AG09309 (cell line): Measurements from ENCODE around the gene EIF5A.

Source experiments
- DNase-seq: peaks from one replicate; pipeline ENCODE4 v3.0.0-alpha.2; 2010; ENCODE audit warnings: low read depth
- H3K4me3 ChIP-seq: 2 replicates; pipeline ENCODE4 v1.5.1; 2011; ENCODE audit warnings: mild to moderate bottlenecking, low read depth, low read length, moderate library complexity; ENCODE audit not compliant: control insufficient read depth
- CTCF ChIP-seq: IDR thresholded peaks from 2 replicates; pipeline ENCODE4 v1.5.1; 2011; ENCODE audit warnings: mild to moderate bottlenecking, low read depth, low read length, inconsistent platforms; ENCODE audit not compliant: insufficient read depth, control insufficient read depth; ENCODE audit errors: missing control alignments

The EIF5A gene

GRCh38 chr17:7356756-7357155, 49.3 kb downstream of the EIF5A start:
- TF ChIP-seq CTCF = no peak
- DNase-seq = no peak
- H3K4me3 ChIP-seq = no peak overlapping the region

- TF ChIP-seq CTCF = no peak
- DNase-seq = no peak
- no peak overlapping the region for H3K4me3 ChIP-seq
Observed at GRCh38 chr17:7357381-7357780, 50.0 kb downstream of the EIF5A start.

- no peak for TF ChIP-seq CTCF
- DNase-seq = no peak
- no peak overlapping the region for H3K4me3 ChIP-seq
Observed at GRCh38 chr17:7361906-7362305, 54.5 kb downstream of the EIF5A start.
